ENCODE data around the gene HTATSF1.

The HTATSF1 gene

GRCh38 chrX:136496186-136496763 lies 1.1 kb upstream of the HTATSF1 start:
- DNase-seq (ENCODE audit: low spot score), result no peak

- peak; percentile 81 for DNase-seq (ENCODE audit: low spot score)
These were observed 432 bp upstream of the HTATSF1 start for GRCh38 chrX:136496764-136497555.

GRCh38 chrX:136519069-136519468 lies 21.7 kb downstream of the HTATSF1 start:
- no peak for DNase-seq (ENCODE audit: low spot score)

- DNase-seq (ENCODE audit: low spot score), result no peak
These were observed 26.4 kb downstream of the HTATSF1 start for GRCh38 chrX:136523770-136524169.

GRCh38 chrX:136525738-136526606 lies 28.6 kb downstream of the HTATSF1 start:
- DNase-seq (ENCODE audit: low spot score), result no peak

GRCh38 chrX:136528645-136529315 lies 31.4 kb downstream of the HTATSF1 start:
- DNase-seq (ENCODE audit: low spot score), result no peak

GRCh38 chrX:136529795-136530194 lies 32.4 kb downstream of the HTATSF1 start:
- no peak for DNase-seq (ENCODE audit: low spot score)

GRCh38 chrX:136531951-136532350 lies 34.6 kb downstream of the HTATSF1 start, which contains the start of gene VGLL1:
TSS of gene VGLL1 (plus strand) at chrX:136532215. CDS start at chrX:136536021, 3,806 bp downstream.
- DNase-seq (ENCODE audit: low spot score), result no peak

- DNase-seq (ENCODE audit: low spot score), result no peak
These were observed 36.7 kb downstream of the HTATSF1 start for GRCh38 chrX:136534131-136534530.

- DNase-seq (ENCODE audit: low spot score), result no peak
These were observed 41.4 kb downstream of the HTATSF1 start for GRCh38 chrX:136538811-136539210.

GRCh38 chrX:136540226-136540625 lies 42.8 kb downstream of the HTATSF1 start:
- no peak for DNase-seq (ENCODE audit: low spot score)

GRCh38 chrX:136541294-136541693 lies 43.9 kb downstream of the HTATSF1 start:
- DNase-seq (ENCODE audit: low spot score), result no peak

- no peak for DNase-seq (ENCODE audit: low spot score)
These were observed 44.9 kb downstream of the HTATSF1 start for GRCh38 chrX:136542281-136542680.

- no peak for DNase-seq (ENCODE audit: low spot score)
These were observed 49.0 kb downstream of the HTATSF1 start for GRCh38 chrX:136546371-136546781.

GRCh38 chrX:136549226-136549625 lies 51.8 kb downstream of the HTATSF1 start:
- no peak for DNase-seq (ENCODE audit: low spot score)

GRCh38 chrX:136551410-136551809 lies 54.0 kb downstream of the HTATSF1 start:
- DNase-seq (ENCODE audit: low spot score), result no peak

GRCh38 chrX:136555694-136556093 lies 58.3 kb downstream of the HTATSF1 start:
- DNase-seq (ENCODE audit: low spot score), result no peak
